ENCODE measurements around the gene GPRIN1. TPM values are rescaled to one million over a fixed set of nuclear protein-coding genes. Genes with fewer than 3 reads are reported as not detected.
A peak's percentile ranks its signal among the peaks of the same experiment; 100 is the strongest.

GPRIN1 gene
- total RNA-seq, 1 experiment from 2014 or later: 8.5 TPM

GRCh38 chr5:176596689-176597416 lies 13.1 kb downstream of the GPRIN1 start (continued):
- TF ChIP-seq ZNF232 (CRISPR knock-in tag; IDR thresholded peaks at IDR 0.05) (0 out of 2 replicates have a peak, but pooled peaks have one; percentile 31), ZNF512 (CRISPR knock-in tag; IDR thresholded peaks at IDR 0.05; ENCODE audit: borderline replicate concordance) (no peak), SMAD3 (CRISPR knock-in tag; IDR thresholded peaks at IDR 0.05; ENCODE audit: borderline replicate concordance) (no peak), SP1 (CRISPR knock-in tag; conservative IDR thresholded peaks at IDR 0.05) (0 out of 2 replicates have a peak, but pooled peaks have one; percentile 47), KAT7 (CRISPR knock-in tag; IDR thresholded peaks at IDR 0.05; ENCODE audit: borderline replicate concordance) (peak; percentile 65; the same call in 1 of the 2 replicates), HMGXB4 (CRISPR knock-in tag; IDR thresholded peaks at IDR 0.05) (peak; percentile 75; the same call in 1 of the 2 replicates), MYBL2 (CRISPR knock-in tag; IDR thresholded peaks at IDR 0.05) (0 out of 2 replicates have a peak, but pooled peaks have one; percentile 26)

- Mint-ChIP-seq H3K9me3 (no peaks in the 10 kb centered on the region), H3K27ac (no peak overlapping the region), H3K36me3 (peaks cover 6% of the 10 kb centered on the region), H3K4me1 (0 out of 2 replicates have a peak, but pooled peaks cover 4% of the 10 kb centered on the region), H3K4me3 (peak overlapping the region; percentile 62), H3K27me3 (ENCODE audit: low read depth) (peaks cover 36% of the 10 kb centered on the region)
- DNase-seq (ENCODE audit: low spot score) (no peak), ATAC-seq (no peak)
- TF ChIP-seq ZMAT4 (CRISPR knock-in tag; IDR thresholded peaks at IDR 0.05) (no peak), HMGXB4 (CRISPR knock-in tag; IDR thresholded peaks at IDR 0.05) (no peak), ZNF425 (CRISPR knock-in tag; conservative IDR thresholded peaks at IDR 0.05) (no peak), ERG (CRISPR knock-in tag; IDR thresholded peaks at IDR 0.05) (no peak), E2F4 (CRISPR knock-in tag; IDR thresholded peaks at IDR 0.05; ENCODE audit: borderline replicate concordance, low read depth) (no peak)
- ChIA-PET POLR2A (interaction anchor here (0.6 to 1.8 kb wide), 2 partner anchors 38 to 53 kb away, joined by 3 to 4 read pairs; no protein-coding TSS in a partner anchor), CTCF (interaction anchor here (0.6 to 3.4 kb wide), 14 partner anchors 9 to 180 kb away, joined by 3 to 21 read pairs (median 5); partner anchors contain the start of genes CLTB, EIF4E1B, RNF44 and SNCB)
These were observed 13.8 kb downstream of the GPRIN1 start for GRCh38 chr5:176596069-176596644.

Data from WTC11 (cell line).